H1 (cell line): Measurements from ENCODE around the gene OR4D6.

Source experiments
- CREB1 ChIP-seq: IDR thresholded peaks from 2 replicates; pipeline ENCODE4 v1.6.1; 2012; ENCODE audit warnings: inconsistent platforms
- KDM4A ChIP-seq: IDR thresholded peaks from one replicate; pipeline ENCODE4 v1.7.1; 2012; ENCODE audit warnings: low read depth, mild to moderate bottlenecking, moderate library complexity, low read length, inconsistent platforms; ENCODE audit not compliant: severe bottlenecking
- POLR2A ChIP-seq, 2 experiments: IDR thresholded peaks; 1 replicate in 1 of 2; 2 replicates in 1 of 2; pipeline ENCODE4 v1.6.1; 2011; ENCODE audit warnings: low read depth in 2 of 2, low read length in 2 of 2, mild to moderate bottlenecking in 2 of 2; ENCODE audit errors: control extremely low read depth in 1 of 2
- POLR2AphosphoS5 ChIP-seq: IDR thresholded peaks from 2 replicates; pipeline ENCODE4 v1.6.1; 2011; ENCODE audit warnings: low read depth, low read length
- RAD21 ChIP-seq, 2 experiments: IDR thresholded peaks in 1 of 2; conservative IDR thresholded peaks in 1 of 2; 2 replicates each; pipeline ENCODE4 v1.6.1; 2011; ENCODE audit warnings: low read depth in 2 of 2, low read length in 2 of 2, improper control_type of control experiment in 1 of 2, inconsistent platforms in 1 of 2, mild to moderate bottlenecking in 1 of 2, moderate library complexity in 1 of 2
- YY1 ChIP-seq: IDR thresholded peaks from 2 replicates; pipeline ENCODE4 v1.6.1; 2011; ENCODE audit warnings: low read depth, mild to moderate bottlenecking, low read length
- TF ChIP-seq, protein P1 (sequence below), 3 experiments: IDR thresholded peaks; 1 replicate in 2 of 3; 2 replicates in 1 of 3; pipeline versions ENCODE4 v1.5.1 to v1.6.1; 2011; ENCODE audit warnings: low read length in 3 of 3, mild to moderate bottlenecking in 3 of 3, inconsistent platforms in 2 of 3, low read depth in 1 of 3, moderate library complexity in 1 of 3; ENCODE audit not compliant: insufficient read depth in 1 of 3; ENCODE audit errors: control extremely low read depth in 1 of 3

DNA sequence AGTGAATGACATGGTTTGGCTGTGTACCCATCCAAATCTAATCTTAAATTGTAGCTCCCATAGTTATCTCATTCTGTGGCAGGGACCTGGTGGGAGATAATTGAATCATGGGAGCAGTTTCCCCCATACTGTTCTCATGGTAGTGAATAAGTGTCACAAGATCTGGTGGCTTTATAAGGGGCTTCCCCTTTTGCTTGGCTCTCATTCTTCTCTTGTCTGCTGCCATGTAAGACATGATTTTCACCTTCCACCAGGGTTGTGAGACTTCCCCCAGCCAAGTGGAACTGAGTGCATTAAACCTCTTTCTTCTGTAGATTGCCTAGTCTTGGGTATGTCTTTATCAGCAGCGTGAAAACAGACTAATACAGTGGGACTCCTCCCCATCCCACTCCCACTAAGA is 41.6 kb upstream of the OR4D6 start:
- TF ChIP-seq POLR2A (IDR thresholded peaks at IDR 0.05; ENCODE audit: control extremely low read depth in 1 of 2, low read depth in 2 of 2, low read length in 2 of 2) (no peak), KDM4A (no peak), CREB1 (no peak), YY1 (no peak), RAD21 (IDR thresholded peaks at IDR 0.05 in 1 of 2, conservative IDR thresholded peaks at IDR 0.05 in 1 of 2; ENCODE audit: low read depth in 2 of 2, low read length in 2 of 2) (no peak), POLR2AphosphoS5 (no peak)
- TF ChIP-seq, protein P1, sequence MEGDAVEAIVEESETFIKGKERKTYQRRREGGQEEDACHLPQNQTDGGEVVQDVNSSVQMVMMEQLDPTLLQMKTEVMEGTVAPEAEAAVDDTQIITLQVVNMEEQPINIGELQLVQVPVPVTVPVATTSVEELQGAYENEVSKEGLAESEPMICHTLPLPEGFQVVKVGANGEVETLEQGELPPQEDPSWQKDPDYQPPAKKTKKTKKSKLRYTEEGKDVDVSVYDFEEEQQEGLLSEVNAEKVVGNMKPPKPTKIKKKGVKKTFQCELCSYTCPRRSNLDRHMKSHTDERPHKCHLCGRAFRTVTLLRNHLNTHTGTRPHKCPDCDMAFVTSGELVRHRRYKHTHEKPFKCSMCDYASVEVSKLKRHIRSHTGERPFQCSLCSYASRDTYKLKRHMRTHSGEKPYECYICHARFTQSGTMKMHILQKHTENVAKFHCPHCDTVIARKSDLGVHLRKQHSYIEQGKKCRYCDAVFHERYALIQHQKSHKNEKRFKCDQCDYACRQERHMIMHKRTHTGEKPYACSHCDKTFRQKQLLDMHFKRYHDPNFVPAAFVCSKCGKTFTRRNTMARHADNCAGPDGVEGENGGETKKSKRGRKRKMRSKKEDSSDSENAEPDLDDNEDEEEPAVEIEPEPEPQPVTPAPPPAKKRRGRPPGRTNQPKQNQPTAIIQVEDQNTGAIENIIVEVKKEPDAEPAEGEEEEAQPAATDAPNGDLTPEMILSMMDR (IDR thresholded peaks at IDR 0.05; ENCODE audit: control extremely low read depth in 1 of 3, insufficient read depth in 1 of 3, low read depth in 1 of 3, low read length in 3 of 3) = no peak
